Renal cortex interstitium (tissue), 11 donors: ENCODE data around the gene BNIPL. TPM values are rescaled to one million over a fixed set of nuclear protein-coding genes. Genes with fewer than 3 reads are reported as not detected.

ENCODE experiments used
- DNase-seq, 11 donors: peaks; one replicate each; pipeline ENCODE4 v3.0.0-alpha.2; 2013; ENCODE audit warnings: low read depth in 9 of 11, low spot score in 4 of 11; ENCODE audit errors: extremely low read depth in 1 of 11
- polyA plus RNA-seq, 3 donors: library from polyadenylated mRNA; unstranded; fragments of 120-200 nt; gene quantifications; one replicate each; pipeline ENCODE4 v1.2.1, GENCODE V29; 2013; ENCODE audit not compliant: insufficient read length in 3 of 3

BNIPL gene
- polyA plus RNA-seq, 3 donors: 1.6 to 3.6 (median 2.7) TPM

DNA sequence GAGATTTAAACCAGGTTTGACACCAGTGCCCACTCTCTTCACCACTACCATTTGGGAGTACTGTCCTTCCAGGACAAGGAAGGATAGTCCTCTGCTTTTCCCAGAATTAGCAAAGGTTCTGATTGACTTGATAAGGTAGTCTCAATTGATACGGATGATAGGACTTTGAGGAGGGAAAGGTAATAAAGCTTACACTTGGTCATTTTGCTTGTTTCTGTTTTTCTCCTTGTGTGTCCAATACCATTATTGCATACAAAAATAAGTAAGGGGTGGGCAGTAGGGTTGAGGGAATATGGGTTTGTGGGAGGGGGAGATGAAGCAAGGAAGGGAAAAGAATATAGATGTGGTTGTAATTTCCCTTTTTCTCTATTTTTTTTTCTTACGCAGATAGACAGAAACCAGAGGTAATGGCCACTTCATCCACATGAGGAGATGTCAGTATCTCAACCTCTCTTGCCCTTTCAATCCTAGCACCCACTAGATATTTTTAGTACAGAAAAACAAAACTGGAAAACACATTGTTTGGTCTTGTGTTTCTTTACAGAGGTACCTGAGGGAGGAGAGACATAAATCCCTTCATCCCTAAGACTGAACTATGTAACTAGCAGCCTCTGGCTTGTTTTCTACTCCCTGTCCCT lies 13.8 kb downstream of the BNIPL start:
- DNase-seq: no peak

DNA sequence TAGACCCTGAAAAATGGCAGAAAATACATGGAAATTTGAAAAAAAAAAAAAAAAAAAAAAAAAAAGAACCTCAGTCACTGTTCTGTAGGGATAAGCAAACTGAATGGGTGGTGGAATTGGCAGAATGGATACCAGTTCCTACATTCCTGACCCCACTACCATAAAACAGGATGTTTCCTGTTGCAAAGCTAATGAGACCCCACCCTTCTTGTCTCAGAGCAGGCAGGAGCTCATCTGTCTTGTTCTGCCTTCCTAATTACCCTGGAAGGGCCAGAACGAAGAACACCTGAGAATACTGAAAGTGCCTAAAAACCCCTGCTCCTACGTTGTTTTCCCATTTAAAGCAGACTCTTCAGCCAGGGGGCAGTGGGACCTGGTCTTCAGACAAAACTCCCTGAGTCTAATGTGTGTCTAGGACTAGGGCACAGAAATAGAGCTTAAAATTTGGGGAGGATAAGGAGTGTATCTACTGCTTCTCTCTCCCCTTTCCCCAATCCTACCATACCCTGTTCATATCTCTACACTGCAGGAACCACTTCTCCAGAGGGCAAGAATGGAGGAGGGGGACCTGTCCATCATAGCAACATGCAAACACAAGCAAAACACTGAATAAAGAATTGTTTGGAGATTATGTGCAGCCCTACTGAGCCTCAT lies 15.1 kb downstream of the BNIPL start:
- no peak for DNase-seq

DNA sequence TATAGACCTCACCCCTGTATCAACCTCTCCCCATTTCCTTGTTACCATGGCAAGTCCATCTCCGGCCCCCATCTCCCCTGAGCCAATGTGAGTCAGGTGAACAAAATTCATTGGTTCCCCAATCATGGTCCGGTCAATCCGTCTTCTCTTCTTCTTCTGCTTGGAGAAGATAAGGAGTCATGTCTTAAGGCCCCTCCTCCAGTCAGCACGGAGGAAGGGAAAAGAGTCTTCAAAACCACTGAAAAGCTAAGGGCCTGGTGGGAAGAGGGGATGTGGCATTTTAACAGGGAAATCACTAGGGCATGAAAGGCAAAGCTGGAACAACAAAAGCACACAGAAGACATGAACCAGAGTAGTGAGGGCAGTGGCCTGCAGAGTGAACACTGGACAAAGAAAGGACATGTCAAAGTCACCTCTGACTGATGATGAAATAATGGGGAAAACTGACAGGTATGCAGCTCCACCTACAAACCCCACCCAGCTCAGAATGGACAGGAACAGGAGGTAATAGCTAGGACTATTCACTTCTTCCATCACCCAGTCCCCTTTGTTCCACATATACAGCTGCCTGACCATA lies 18.7 kb downstream of the BNIPL start:
- DNase-seq: no peak

DNA sequence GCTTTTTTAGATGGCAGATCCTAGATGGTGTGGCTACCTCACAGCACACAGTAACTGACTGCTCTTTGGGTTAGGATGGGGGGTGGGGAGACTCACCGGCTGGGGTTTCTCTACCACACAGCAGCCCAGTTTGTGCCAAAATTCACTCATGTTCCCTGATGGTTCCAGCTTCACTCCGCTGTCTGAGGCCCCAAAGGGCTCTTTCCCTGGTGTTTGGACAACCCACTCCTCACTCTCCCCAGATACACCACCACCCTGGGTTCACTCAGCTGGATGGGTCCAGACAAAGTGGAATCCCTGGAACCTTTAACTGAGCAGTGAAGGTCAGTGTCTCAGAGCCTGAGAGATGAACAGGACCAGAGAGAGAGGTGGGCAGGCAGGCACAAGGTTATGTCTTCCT lies 19.2 kb downstream of the BNIPL start:
- DNase-seq: no peak

DNA sequence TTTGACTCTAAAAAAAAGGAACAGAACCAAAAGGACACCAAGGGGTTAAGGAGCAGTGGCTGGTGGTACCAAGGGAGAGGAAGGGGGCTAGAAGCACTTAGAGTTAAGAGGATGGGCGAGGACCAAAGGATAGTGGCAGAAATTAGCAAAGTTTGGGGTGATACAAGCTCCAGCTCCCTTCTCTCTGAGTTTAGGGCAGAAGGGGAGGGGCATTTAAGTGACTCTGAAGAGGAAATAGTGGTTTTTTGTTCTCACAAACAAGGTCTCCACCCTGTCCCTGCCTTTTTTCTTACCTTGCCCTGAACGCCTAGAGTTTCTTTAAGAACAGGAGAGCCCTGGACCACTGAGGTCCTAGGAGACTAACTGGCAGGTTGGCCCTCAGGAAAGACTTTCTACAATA lies 19.8 kb downstream of the BNIPL start:
- no peak for DNase-seq

DNA sequence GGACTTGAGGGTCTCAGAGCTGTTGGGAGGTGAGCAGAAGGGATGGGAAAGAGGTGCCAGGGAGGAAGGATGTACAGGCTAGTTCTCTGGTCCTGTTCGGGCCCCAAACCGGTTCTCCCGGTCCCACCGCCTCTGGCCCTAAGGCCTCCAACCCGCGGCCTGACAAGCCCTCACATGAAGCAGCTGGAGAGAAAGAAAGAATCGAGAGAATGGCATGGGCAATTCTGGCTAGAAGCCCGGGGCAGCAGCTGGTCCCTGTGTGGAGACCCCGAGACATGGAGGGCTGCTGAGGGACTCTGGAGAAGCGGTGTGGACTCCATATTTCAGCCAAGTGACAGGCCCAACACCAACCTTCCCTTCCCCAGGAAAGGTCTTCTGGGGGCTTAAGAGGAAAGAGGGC lies 22.3 kb downstream of the BNIPL start:
- peak in 5 of 11 donors; percentile 43 to 57 (median 54) for DNase-seq

DNA sequence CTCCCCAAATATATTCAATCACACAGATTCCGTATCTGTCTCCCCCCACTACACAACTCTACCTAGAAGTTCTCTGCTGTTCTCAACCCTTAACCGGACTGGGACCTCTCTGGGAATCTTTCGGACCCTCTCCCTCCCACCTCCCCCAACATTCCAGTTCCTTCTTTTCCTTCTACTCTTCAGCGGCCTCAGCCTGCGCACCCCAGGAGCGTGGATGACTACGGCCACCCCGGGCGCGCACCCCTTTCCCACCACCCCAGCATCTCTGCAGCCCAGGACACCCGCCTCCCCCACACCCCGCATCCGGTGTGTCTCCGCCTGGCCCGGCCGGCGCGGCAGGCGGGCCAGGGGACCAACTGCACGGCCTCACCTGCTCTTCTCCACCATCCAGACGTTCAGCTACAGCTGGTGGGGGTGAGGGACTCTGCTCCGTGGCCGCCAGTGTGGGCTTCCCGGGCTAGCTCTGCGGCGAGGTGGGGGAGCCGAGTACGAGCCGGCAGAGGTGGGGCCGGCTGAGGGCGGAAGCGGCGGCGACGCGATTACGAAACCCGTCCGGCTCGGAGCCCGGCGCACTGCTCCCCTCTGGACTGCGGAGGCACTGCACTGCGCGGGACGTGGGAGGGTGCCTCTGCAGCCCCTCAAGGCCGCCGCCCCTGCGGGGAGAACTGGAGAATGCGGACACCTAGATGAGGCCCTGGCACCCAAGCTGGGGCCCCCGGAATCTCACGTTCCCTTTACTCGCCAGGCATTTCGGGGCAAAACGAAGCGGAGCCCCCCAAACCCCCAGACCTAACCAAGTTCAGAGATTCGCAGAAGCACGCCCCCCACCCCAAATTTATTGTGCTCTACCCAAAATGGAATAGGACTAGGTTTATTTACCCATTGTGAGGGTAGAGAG lies 23.0 kb downstream of the BNIPL start, which contains the start of gene CDC42SE1:
CDC42SE1 (minus strand) TSS at position 514 of the 898 bp plus-strand sequence. CDS start 3,892 bp downstream, outside the sequence.
- peak in 10 of 11 donors; percentile 77 to 88 (median 84) for DNase-seq

DNA sequence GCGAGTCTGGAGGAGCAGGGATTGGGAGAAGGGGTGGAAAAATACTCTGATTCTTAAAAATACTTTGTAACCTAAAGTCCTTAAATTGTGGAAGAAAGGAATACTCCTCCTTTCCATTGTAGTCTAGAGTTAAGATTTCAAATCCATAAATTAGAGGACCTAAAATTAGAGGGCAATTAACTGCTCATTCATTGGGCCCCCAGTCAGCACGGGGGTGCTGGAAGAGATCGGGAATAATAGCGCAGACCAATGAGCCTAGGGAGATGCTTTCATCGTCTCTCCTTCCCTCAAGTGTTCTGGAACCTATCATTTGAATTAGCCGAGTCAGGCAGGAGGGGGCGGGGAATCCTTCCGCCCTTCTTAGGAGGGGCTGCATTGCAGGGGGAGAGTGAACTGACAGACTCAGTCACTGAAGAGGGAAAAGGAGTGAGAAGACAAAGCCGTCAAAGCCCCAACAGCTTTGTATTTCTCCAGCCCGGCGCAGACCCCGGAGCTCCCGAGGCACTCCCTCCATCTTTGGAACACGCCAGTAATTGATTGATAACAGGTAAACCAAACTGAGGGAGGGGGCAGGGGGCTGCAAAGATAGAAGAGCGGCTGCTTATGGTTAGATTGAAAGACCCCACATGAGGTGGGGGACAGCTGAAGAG lies 23.7 kb downstream of the BNIPL start, which contains the start of gene MLLT11:
MLLT11 (plus strand) TSS at position 391 of the 650 bp plus-strand sequence. CDS start 6,828 bp downstream, outside the sequence.
- peak in 10 of 11 donors; percentile 63 to 89 (median 79) for DNase-seq

DNA sequence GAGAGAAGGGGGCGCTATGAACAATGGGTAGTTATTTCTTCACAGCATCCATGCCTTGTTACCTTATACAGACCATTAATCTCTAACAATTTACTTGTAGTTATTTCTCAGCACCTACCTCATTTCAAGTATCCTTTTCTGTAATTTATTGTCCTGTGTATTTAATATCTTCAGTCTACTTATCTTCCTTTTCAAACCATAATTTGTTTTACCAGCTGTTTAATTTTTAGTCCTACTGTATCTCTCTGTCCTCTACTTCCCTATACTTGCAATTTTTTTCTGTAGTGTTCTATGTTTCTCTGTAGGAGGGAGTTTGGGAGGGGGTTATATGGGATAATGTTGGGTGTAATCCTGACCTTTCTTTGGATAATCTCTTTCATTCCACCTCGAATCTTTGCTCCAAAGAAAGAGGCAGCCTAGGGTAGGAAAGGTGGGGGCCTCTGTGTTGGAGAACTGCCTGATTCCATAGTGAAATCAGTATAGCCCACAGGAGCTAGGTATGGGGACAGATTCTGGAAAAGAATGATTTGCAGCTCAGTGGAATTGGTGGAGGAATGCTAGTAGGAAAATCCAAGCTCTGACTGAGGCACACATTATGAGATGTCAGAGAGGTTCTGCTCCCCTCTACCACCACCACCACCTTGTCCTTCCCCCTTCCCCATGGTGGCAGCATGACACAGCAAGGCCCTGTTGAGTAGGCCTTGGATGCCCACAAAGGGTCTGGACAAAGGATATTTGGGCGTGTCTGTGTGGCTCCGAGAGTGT lies 24.5 kb downstream of the BNIPL start:
- DNase-seq: no peak

DNA sequence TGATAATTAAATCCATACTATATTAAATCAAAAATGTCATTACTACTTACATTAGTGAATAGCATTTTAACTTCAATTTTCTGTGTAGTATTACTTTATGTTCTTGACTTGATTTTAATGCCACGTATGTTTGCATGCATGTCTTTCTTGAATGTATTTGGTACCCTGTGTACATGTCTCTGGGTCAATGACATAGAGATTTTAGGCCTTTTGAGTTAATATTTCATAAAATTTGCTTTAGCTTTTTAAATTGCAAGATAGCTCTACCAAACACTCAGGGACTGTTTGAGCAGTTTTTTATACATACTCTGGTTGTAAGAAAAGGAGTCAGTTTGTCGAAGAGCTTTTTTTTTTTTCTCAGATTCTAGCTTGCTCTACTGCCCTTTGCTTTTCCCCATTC lies 25.3 kb downstream of the BNIPL start:
- DNase-seq: no peak

DNA sequence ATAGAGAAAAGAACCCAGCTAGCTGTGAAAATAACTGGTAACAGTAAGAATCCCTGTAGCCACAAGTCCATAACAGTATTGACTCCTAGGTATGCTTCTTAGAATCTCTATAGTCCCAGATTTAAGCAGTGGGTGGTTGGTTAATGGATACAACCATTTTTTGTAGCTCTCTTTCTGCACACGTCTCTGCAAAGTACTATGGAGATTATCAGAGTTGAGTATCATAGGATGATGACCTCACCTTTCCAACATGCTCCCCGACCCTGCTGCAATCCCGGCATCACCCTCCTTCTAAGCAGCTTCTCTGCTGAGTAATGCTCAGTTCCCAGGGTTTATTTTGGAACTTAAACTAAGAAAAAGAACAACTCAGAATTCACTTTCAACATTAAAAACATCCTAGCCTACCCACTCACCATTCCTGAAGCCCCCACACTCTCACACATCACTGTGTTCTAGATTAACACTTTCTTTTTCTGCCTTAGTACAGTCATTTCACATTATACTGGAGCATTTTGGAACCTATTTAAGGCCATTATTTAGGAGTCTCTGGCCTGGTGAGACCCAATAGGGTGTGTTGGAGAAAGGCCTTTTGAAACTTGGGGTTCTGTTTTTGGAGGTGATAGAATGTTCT lies 26.5 kb downstream of the BNIPL start:
- no peak for DNase-seq

DNA sequence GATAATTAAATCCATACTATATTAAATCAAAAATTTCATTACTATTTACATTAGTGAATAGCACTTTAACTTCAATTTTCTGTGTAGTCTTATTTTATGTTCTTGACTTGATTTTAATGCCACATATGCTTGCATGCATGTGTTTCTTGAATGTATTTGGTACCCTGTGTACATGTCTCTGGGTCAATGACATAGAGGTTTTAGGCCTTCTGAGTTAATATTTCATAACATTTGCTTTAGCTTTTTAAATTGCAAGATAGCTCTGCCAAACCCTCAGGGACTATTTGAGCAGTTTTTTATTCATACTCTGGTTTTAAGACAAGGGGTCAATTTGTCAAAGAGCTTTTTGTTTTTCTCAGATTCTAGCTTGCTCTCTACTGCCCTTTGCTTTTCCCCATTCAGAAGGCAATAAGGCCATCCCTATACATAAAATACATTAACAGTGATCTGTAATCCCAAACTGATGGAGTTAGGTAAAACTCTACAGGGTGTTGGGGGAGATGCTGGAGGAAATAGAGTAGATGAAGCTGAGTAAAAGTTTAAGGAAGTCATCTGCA lies 28.8 kb downstream of the BNIPL start:
- DNase-seq: no peak

DNA sequence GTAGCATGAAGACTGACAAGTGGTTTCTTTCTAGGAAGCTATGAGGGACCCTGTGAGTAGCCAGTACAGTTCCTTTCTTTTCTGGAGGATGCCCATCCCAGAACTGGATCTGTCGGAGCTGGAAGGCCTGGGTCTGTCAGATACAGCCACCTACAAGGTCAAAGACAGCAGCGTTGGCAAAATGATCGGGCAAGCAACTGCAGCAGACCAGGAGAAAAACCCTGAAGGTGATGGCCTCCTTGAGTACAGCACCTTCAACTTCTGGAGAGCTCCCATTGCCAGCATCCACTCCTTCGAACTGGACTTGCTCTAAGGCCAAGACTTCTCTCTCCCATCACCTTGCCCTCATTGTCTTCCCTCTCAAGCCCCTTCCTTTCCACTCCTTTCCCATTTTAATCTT lies 30.8 kb downstream of the BNIPL start:
- no peak for DNase-seq

DNA sequence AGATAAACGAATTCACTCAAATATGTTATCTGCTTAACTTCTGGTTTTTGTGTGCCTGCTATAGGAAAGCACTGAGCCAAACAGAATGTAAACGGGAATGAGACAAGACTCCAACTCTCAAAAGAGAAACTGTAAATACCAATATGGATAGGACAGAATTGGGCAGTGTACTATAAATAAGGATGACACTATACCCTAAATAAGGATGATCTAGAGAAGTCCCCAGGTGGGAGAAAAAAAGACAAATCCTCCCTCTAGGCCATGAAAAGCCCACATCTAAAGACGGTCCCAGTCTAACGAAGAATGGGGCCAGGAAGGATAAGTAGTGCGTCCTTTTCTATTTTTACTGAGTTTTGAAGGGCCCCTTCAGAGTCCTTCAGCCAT lies 32.7 kb downstream of the BNIPL start:
- no peak for DNase-seq

DNA sequence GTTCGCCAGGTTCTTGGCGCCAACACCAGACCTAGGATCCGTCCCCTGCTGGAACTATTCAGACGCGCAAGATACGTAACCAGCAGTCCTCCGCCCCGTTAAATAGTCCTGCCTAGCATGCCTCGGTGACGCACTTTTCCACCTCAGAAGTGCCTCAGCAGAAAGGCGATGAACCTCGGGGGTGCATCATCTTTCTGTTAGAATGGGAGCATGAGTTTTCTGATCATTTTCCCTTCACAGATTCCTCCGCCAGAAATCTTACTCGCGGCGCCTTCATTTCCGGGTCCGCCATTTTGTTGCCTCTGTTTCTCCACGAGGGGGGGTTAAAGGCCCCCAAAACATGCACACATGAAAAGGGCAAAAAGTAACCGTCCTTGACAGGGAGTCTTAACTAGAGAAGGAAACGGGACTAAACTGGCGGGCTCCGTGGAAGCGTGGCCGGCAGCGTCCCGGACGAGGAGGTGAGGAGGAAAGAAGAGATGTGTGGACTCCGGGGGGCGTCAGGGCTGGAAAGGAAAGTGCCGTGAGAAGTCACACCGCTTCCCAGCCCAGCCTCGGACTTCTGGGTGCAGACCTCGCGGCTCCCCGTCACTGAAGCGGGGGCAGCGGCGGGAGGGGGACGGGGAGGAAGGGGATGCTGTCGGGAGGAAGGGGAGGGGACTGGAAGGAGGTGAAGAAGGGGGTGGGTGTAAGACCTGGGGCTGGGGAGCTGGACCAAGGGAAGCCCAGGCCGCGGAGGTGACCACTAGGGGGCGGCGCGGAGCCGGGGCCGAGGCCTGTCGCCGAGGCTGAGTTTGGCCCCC lies 34.3 kb downstream of the BNIPL start, which contains the start of gene GABPB2:
GABPB2 (plus strand) TSS at position 288 of the 803 bp plus-strand sequence. CDS start 17,429 bp downstream, outside the sequence.
- DNase-seq: peak in 10 of 11 donors; percentile 86 to 95 (median 89)

DNA sequence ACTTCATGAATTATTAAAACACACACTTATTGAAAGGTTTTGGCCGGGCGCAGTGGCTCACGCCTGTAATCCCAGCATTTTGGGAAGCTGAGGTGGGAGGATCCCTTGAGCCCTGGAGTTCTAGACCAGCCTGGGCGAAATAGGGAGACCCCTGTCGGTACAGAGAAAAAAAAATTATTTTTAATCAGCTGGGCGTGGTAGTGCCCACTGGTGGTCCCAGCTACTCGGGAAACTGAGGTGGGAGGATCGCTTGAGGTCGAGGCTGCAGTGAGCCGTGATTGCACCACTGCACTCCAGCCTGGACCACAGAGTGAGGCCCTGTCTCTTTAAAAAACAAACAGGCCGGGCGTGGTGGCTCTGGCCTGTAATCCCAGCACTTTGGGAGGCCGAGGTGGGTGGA lies 35.8 kb downstream of the BNIPL start:
- DNase-seq: no peak
